Fibroblast of skin of back (primary cell): ENCODE measurements around the gene FFAR1. TPM values are rescaled to one million over a fixed set of nuclear protein-coding genes. Genes with fewer than 3 reads are reported as not detected.

ENCODE experiments used
- DNase-seq: peaks from one replicate; pipeline ENCODE4 v3.0.0-alpha.2; 2013
- polyA plus RNA-seq, 2 experiments: library from polyadenylated mRNA; unstranded; fragments of 120-200 nt; gene quantifications; one replicate each; pipeline ENCODE4 v1.2.1, GENCODE V29; 2013; ENCODE audit not compliant: insufficient read length in 2 of 2

FFAR1 gene, protein sequence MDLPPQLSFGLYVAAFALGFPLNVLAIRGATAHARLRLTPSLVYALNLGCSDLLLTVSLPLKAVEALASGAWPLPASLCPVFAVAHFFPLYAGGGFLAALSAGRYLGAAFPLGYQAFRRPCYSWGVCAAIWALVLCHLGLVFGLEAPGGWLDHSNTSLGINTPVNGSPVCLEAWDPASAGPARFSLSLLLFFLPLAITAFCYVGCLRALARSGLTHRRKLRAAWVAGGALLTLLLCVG (N-terminal part only)
- polyA plus RNA-seq (2013, experiment 1 of 2; ENCODE audit: insufficient read length): not detected
- polyA plus RNA-seq (2013, experiment 2 of 2; ENCODE audit: insufficient read length): not detected

DNA sequence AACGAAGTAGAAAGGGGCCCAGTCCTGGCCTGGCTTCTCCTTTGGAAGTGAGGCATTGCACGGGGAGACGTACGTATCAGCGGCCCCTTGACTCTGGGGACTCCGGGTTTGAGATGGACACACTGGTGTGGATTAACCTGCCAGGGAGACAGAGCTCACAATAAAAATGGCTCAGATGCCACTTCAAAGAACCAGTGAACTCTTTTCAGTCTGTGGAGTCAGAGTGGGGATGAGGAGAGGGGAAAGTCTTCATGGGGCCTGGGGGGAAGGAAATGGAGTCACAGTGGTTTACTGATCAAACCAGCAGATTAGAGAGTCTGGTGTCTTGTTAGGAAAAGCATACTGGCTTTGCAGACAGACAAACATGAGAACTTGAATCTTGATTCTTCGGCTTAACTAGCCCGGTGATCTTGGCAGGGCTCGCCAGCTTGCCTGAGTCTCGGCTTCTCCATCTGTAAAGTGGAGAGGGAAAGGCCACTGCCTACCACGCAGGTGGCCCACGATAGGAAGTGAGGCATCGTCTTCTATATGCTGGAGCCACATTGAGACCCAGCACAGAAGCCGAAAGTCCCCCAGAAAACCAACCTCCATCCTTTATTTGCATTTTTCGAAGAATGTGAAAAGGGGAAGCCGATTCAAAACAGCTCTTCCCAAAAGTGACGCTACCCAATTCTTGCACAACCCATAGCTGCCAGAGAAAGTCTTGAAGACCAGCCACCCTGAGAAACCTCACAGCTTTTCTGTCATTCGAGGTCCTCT lies at the start of gene FFAR1:
Gene FFAR1, plus strand, starts transcription at position 732 of the 759 bp plus-strand sequence. CDS start 3,650 bp downstream, outside the sequence.
- DNase-seq: no peak

DNA sequence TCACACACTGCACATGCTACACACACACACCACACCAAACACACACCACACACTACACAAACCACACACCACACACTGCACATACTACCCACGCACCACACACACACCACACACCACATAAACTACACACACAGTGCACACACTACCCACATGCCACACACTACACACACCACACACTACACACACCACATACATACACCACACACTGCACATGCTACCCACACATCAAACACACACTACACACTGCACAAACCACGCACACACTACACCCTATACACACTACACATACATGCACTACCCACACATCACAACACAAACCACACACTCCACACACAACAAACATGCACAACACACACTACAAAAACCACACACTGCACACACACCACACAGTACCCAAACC lies 49.8 kb upstream of the FFAR1 start:
- no peak for DNase-seq

DNA sequence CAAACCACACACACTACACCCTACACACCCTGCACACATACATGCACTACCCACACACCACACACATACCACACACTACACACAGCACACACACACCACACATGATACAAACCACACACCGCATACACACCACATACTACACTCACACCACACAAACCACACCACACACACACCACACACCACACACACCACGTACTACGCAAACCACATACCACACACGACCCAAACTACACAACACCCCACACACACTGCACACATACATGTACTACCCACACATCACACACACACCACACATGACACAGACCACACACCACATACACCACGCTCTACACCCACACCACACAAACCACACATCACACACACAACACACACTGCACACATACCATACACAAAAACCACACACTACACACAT lies 49.1 kb upstream of the FFAR1 start:
- no peak for DNase-seq

DNA sequence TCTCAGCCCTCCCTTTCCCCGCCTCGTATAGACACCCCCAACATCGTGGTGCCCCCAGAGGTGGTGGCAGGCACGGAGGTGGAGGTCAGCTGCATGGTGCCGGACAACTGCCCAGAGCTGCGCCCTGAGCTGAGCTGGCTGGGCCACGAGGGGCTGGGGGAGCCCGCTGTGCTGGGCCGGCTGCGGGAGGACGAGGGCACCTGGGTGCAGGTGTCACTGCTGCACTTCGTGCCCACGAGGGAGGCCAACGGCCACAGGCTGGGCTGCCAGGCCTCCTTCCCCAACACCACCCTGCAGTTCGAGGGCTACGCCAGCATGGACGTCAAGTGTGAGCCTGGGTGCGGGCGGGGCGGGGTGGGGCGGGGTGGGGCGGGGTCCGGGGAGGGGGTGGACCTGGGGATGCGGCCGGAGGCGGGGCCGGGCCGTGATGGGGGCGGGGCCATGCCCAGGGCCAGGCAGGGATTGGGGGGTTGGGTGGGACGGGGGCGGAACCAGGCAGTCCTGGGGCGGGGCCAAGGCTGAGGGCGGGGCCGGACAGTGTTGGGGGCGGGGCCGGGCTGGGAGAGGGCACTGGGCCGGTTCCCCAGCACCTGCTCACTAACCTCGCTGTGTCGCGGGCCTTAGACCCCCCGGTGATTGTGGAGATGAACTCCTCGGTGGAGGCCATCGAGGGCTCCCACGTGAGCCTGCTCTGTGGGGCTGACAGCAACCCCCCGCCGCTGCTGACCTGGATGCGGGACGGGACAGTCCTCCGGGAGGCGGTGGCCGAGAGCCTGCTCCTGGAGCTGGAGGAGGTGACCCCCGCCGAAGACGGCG lies 48.0 kb upstream of the FFAR1 start:
- no peak for DNase-seq

DNA sequence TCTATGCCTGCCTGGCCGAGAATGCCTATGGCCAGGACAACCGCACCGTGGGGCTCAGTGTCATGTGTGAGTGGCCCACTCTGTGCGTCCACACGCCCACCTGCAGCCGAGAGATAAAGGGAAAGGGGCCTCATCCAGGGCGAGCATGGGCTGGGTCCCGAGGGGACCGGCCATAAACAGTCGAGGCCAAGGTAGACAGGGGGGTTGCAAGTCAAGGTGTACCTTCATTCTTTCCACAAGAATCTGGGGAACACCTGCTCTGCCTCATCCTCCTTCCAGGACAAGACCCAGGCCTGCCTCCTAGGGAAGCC lies 47.4 kb upstream of the FFAR1 start:
- DNase-seq: no peak

DNA sequence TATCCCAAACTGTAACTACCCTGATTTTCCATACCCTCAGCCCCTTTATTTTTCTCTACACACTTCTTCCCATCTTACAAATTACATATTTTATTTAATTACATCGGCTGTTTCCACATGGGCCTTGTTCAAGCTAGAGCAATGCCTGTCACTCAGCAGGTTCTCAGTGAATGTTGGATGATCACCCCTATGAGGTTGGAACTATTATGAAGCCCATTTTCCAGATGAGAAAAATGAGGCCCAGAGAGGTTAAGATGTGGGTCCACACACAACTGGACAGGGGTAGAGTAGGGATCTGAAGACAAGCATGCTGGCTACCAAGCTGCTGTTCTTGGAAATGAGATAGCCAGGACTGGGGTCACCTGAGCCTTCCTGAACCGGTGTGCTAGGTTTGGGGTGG lies 45.7 kb upstream of the FFAR1 start:
- DNase-seq: no peak

DNA sequence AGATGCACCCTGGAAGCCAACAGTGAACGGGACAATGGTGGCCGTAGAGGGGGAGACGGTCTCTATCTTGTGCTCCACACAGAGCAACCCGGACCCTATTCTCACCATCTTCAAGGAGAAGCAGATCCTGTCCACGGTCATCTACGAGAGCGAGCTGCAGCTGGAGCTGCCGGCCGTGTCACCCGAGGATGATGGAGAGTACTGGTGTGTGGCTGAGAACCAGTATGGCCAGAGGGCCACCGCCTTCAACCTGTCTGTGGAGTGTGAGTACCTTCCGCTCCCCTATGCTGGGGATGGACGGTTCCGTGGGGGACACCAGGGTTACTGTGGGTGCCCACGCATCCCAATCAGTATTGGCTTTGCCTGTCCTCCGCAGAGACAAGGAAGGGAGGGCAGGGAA lies 45.3 kb upstream of the FFAR1 start:
- DNase-seq: no peak

DNA sequence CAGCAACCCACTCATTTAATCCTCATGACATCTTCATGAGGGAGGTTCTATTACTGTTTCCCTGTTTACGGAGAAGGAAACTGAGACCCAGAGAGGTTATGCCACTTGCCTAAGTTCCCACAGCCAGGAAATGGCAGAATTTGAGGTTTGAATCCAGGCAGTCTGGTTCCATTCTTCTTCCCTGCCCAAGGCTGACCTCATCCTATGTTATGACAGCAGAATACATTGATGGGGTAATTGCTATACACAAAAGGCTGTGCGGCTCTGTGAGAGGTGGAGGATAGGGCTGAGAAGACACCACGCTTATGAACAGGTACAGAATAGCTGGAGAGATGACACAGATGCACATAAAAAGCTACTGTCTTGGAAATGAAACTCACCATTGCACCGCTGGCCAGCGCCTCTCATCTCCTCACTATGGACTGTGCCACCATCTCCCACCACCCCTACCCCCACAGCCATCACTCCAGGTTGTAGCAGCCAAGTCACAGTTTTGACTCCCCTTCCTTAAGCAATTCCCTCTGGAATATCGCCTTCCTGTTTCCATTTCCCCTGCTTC lies 44.3 kb upstream of the FFAR1 start:
- DNase-seq: no peak

DNA sequence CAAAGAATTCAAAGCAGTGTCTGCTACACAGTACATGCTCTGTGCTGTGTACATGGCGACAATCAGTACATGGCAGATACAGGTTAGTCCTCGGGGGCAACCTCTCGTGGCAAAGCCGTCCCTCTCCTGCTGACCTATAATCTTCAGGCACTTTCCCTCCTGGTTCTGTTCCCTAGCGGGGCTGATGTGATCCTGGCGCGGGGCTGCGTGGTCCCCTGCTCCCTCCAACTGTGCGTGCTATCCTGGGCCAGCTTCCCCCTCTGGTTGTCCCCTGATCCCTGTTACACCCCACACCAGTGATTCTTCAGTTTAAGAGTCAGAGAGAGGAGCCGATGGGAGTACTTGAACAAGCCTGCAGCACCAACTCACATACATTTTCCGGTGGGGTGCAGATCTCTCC lies 43.7 kb upstream of the FFAR1 start:
- no peak for DNase-seq

DNA sequence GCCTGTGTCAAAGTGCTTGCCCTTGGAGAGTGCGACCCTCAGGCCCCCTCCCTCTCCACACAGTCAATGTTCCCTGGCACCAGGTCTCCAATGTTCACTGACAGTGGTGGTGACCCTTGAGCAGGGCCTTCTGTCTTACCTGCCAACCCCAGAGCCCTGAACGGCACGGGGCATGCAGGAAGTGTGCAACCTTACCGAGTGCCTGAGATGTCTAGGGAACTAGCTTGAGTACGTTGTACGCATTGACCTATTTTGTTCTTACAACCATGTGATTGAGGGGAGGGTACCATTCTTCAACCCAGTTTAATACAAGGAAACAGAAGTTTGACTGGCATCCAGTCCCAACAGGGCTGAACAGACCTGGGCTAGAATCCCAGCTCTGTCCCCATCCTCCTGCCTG lies 42.5 kb upstream of the FFAR1 start:
- DNase-seq: no peak

DNA sequence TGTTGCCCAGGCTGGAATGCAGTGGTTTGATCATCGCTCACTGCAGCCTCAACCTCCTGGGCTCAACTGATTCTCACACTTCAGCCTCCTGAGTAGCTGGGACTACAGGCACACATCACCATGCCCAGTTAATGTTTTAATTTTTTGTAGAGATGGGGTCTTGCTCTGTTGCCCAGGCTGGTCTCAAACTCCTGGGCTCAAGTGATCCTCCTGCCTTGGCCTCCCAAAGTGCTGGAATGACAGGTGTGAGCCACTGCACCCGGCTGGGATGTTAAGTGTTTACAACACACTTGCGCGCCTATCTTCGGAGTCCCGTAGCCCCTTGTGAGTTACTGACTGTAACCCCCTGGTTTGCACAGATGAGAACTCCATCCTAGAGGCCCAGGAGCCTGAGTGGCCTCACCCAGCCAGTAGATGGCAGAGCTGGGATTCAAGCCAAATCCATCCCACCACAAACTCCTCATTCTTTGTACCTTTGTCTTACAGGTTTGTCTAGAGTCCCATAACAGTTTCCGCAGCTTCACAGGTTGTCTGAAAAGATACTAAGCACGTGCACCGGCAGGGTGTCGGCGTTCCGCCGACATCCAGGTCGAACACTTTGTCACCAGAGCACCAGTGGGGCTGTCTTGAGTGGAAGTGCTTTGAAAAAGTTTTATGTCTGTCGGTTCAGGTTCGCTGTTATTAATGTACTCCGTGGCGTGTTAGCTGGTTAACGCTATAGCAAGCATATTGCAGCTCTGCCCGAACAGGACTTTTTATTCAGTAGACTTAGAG lies 41.0 kb upstream of the FFAR1 start:
- no peak for DNase-seq

DNA sequence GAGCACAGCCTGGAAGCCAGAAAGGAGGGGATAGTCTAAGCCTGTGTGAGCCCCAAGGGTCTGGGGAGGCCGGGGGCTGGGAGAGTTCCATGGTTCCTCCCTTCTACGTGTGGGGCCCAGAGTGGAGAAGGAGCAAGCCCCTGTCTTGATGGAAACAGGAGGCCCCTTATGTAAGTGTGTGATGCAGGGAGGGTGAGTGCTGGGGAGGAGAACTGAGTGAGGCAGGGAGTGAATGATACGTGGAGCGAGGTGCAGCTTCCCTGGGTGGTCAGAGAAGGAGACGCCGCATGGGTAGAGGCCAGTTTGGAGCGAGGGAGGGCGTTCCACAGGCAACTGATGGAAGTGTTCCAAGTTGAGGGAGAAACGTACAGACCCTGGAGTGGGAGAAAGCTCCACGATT lies 39.8 kb upstream of the FFAR1 start:
- DNase-seq: no peak

DNA sequence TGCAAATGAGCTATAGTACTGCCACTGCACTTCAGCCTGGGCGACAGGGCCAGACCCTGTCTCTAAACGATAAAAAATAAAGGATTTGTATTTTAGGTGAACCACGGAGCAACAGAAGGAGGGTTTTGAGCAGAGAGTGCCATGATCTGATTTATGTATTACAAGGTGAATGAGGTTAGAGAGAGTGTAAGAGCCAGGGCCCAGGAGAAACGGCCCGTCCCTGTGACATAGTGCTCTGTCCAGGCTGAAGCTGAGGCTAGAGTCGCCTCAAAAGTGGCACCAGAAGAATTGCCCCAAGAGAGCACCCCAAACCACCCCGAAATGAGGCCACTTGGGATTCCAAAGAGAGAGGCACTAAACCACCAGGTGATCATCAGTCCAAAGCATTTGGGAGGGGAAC lies 38.8 kb upstream of the FFAR1 start:
- DNase-seq: no peak

DNA sequence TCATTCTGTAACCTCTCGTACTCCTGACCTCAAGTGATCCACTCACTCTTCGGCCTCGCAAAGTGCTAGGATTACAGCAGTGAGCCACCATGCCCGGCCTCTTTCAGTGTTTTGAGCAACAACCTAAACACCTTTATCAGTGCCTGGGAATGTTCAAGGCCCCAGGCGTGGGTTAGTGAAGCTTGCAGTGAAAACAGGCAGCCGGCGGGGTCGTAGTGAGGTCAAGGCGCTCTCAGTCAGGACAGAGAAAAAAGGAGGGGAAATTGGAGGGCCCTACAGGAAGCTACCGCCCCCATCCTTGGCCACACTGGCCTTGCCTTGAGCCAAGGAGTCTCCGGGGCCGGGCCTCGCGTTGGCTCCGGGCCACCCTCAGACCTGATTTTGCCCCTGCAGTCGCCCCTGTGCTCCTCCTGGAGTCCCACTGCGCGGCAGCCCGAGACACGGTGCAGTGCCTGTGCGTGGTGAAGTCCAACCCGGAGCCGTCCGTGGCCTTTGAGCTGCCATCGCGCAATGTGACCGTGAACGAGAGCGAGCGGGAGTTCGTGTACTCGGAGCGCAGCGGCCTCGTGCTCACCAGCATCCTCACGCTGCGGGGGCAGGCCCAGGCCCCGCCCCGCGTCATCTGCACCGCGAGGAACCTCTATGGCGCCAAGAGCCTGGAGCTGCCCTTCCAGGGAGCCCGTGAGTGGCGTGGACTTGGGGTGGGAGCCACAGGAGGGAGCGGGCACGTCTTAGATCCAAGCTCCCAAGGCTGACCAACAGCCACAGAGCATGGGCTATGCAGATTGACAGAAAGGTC lies 38.0 kb upstream of the FFAR1 start:
- DNase-seq: no peak

DNA sequence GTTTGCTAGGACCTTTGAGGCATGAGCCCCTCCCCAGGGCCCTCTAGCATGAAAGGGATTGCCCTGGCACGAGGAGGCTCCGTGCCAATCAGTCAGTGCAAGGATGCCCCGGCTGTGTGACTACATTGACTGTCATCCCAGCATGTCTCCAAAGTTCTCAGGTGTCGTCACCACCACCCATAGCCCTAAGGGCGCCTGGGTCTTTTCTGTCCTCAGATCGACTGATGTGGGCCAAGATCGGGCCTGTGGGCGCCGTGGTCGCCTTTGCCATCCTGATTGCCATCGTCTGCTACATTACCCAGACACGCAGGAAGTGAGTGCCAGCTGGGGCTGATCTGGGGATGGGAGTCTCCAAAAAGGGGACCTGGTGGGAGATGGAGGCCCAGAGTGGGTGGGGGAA lies 37.4 kb upstream of the FFAR1 start:
- no peak for DNase-seq

DNA sequence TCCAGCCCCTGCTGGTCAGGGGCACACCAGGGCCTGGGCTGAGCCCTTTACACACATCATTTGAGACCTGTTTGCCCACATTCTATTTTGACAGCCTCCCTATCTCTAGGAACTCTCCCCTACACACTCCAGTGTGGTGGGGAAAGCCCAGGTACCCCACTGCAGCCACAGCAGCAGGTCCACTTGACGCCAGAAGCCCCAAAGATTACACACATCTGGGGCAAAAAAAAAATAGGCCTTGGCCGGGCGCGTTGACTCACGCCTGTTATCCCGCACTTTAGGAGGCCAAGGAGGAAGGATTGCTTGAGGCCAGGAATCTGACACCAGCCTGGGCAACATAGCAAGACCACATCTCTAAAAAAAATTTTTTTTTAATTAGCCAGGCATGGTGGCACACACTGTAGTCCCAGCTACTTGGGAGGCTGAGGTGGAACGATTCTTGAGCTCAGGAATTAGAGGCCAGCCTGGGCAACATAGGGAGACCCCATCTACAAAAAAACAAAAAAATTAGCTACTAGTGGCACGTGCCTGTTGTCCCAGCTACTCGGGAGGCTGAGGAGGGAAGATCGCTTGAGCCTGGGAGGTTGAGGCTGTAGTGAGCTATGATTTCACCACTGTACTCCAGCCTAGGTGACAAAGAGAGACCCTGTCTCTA lies 36.8 kb upstream of the FFAR1 start:
- DNase-seq: no peak

DNA sequence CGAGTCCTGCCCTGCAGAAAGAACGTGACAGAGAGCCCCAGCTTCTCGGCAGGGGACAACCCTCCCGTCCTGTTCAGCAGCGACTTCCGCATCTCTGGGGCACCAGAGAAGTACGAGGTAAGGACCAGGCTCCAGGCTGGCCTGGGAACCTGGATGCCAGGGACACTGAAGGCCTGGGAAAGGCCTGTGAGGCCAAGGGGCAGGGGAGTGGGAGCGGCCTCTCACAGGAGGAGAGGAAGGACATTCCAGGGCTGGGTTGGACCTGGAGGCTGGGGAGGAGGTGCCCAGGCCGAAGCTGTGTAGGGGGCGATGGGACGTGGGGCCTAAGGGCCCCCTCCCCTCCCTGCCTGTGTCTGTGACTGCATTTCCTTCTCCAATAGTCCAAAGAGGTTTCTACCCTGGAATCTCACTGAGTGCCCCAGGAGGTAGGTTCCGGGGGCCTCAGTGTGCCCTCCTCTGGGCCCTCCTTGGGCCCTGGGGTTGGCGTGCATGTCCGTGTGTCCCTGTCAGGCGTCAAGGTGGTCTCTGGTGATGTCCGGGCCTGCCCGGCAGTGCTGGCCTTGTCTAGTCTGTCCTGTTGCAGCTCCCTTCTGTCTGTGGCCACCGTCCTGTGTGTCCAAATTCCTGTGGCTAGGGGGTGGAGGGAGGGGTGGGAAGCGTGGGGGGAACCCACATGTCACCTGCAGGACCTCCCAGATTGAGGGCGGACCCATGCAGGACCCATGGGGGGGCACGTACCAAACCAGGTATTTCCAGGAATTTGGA lies 35.6 kb upstream of the FFAR1 start:
- DNase-seq: no peak

DNA sequence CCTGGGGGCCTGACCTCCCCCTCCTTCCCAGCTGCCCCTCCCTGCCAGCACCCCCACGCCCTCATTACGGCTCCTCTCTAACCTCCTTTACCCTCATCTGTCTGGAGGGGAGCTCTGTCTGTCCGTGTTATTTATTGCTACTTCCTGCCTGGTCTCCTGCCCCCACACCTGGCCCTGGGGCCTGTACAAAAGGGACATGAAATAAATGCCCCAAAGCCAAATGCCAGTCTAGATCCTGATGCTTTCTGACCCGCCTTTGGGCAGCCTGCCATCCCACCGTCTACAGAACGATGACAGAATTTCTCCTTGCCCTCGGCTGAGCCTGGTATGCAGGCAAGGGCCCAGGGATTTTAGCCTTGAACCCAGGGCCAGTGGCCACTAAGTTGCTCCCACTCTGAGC lies 34.1 kb upstream of the FFAR1 start:
- no peak for DNase-seq

DNA sequence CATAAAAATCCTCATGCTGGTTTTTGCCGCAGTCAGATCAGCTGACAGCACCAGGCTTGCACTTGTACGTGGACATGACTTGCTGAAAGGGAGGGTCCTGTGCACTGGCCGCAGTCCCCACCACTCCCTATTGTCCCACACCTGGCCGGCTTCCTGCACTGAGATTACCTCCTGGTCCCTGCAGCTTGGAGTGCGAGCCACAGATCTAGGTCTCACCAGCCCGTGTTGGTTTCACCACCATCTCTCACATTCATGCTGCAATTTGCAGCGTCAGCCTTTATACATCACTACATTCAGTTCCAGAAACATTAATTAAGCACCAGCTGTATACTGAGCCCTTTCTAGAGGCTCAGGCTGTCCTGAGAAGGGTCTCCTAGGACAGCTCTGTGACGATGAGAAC lies 33.7 kb upstream of the FFAR1 start:
- DNase-seq: no peak

DNA sequence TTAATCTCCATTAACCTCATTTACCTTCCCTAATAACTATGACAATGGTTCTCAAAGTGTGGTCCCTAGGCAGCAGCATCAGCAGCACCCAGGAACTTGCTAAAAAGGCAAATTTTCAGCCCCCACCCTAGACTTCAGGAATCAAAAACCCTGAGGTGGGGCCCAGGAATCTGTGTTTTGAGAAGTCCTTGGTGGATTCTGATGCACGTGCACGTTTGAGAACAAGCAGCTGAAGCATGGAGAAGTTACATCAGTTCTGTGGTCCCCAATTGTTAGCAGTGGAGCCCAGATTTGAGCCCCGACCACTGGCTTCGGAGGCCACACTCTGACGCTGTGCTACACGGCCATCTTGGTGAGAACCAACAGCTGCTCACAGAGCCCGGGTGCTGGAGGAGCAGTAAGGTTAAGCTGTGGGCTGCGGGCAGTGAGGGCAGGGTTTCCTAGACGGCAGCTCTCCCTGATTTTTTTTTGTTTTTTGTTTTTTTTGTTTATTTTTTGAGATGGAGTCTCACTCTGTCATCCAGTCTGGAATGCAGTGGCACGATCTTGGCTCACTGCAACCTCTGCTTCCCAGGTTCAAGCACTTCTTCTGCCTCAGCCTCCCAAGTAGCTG lies 32.7 kb upstream of the FFAR1 start:
- no peak for DNase-seq
